Fibroblast of lung (primary cell): Measurements from ENCODE around the gene RXRA.

ENCODE experiments used
- EZH2 ChIP-seq: IDR thresholded peaks from 2 replicates; pipeline ENCODE4 v1.5.1; 2012; ENCODE audit warnings: low read length, control low read depth, mild to moderate bottlenecking; ENCODE audit errors: missing control alignments
- TF ChIP-seq, protein P1 (sequence below), 2 donors: IDR thresholded peaks in 1 of 2; conservative IDR thresholded peaks in 1 of 2; 1 replicate in 1 of 2; 2 replicates in 1 of 2; pipeline ENCODE4 v1.5.1; 2011 to 2012; ENCODE audit warnings: low read length in 2 of 2, control low read depth in 1 of 2, inconsistent platforms in 1 of 2, low read depth in 1 of 2, mild to moderate bottlenecking in 1 of 2

DNA sequence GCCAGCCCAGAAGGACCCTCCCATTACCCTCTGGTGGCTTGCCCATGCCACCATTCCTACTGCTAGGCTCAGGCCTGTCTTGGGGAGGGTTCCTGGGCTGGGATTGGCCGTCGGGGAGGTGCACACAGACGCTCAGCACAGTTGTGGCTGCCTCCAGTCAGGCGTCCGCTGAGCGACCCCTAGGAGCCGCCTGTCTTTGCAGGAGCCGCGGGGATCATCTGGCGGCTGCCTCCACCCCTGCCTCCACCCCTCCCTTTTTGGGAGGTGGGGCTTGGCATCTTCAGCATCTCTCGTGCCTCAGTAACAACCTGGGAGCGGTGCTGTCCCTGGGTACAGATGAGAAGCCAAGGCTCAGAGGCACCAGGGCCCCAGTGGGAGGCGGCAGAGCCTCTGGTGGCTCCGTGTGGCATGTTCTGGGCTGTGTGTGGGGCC, 39.6 kb downstream of the RXRA start:
- TF ChIP-seq, protein P1, sequence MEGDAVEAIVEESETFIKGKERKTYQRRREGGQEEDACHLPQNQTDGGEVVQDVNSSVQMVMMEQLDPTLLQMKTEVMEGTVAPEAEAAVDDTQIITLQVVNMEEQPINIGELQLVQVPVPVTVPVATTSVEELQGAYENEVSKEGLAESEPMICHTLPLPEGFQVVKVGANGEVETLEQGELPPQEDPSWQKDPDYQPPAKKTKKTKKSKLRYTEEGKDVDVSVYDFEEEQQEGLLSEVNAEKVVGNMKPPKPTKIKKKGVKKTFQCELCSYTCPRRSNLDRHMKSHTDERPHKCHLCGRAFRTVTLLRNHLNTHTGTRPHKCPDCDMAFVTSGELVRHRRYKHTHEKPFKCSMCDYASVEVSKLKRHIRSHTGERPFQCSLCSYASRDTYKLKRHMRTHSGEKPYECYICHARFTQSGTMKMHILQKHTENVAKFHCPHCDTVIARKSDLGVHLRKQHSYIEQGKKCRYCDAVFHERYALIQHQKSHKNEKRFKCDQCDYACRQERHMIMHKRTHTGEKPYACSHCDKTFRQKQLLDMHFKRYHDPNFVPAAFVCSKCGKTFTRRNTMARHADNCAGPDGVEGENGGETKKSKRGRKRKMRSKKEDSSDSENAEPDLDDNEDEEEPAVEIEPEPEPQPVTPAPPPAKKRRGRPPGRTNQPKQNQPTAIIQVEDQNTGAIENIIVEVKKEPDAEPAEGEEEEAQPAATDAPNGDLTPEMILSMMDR (conservative IDR thresholded peaks at IDR 0.05 in 1 of 2, IDR thresholded peaks at IDR 0.05 in 1 of 2; ENCODE audit: low read depth in 1 of 2, low read length in 2 of 2), result peak; percentile 5 to 12
- no peak for TF ChIP-seq EZH2
